ENCODE results near the gene PXK.

Gene PXK

GRCh38 chr3:58298190-58298589 lies 34.5 kb upstream of the PXK start:
- Histone ChIP-seq H3K27ac (ENCODE audit: low read depth, low read length) (no peak overlapping the region), H3K36me3 (ENCODE audit: insufficient read depth, low read length) (no peaks in the 10 kb centered on the region), H3K4me1 (ENCODE audit: insufficient read depth, low read length) (no peaks in the 10 kb centered on the region), H3K9me3 (ENCODE audit: low read length) (no peaks in the 10 kb centered on the region), H3K9ac (ENCODE audit: low read length) (no peak overlapping the region), H3K27me3 (ENCODE audit: control insufficient read depth in 1 of 2, insufficient read depth in 2 of 2, low read length in 2 of 2) (no peaks in the 10 kb centered on the region), H3K4me3 (ENCODE audit: low read depth in 1 of 2, low read length in 2 of 2) (no peak overlapping the region)

GRCh38 chr3:58299075-58299474 lies 33.6 kb upstream of the PXK start:
- H3K4me1 ChIP-seq (ENCODE audit: insufficient read depth, low read length) = no peaks in the 10 kb centered on the region
- no peaks in the 10 kb centered on the region for H3K36me3 ChIP-seq (ENCODE audit: insufficient read depth, low read length)
- H3K4me3 ChIP-seq (ENCODE audit: low read depth in 1 of 2, low read length in 2 of 2) = no peak overlapping the region
- no peak overlapping the region for H3K9ac ChIP-seq (ENCODE audit: low read length)
- no peaks in the 10 kb centered on the region for H3K27me3 ChIP-seq (ENCODE audit: control insufficient read depth in 1 of 2, insufficient read depth in 2 of 2, low read length in 2 of 2)
- no peak overlapping the region for H3K27ac ChIP-seq (ENCODE audit: low read depth, low read length)
- no peaks in the 10 kb centered on the region for H3K9me3 ChIP-seq (ENCODE audit: low read length)

- H3K9ac ChIP-seq (ENCODE audit: low read length) = no peak overlapping the region
Observed at GRCh38 chr3:58299839-58300516, 32.7 kb upstream of the PXK start.

GRCh38 chr3:58305882-58306711 lies 26.6 kb upstream of the PXK start, which contains the start of the genes HTD2 and RPP14:
TSS of gene HTD2 (plus strand) at chr3:58306520. CDS start at chr3:58317614, 11,094 bp downstream.
TSS of gene RPP14 (plus strand) at chr3:58306245. CDS start at chr3:58310330, 4,085 bp downstream.
- Histone ChIP-seq H3K9ac (ENCODE audit: low read length) (peak within 1 kb of the TSS; percentile 99), H3K4me3 (ENCODE audit: low read depth in 1 of 2, low read length in 2 of 2) (peak within 1 kb of the TSS; percentile 93 to 99)

More at GRCh38 chr3:58299839-58300516, 32.7 kb upstream of the PXK start:
- no peaks in the 10 kb centered on the region for H3K4me1 ChIP-seq (ENCODE audit: insufficient read depth, low read length)
- no peak overlapping the region for H3K27ac ChIP-seq (ENCODE audit: low read depth, low read length)
- H3K4me3 ChIP-seq (ENCODE audit: low read depth in 1 of 2, low read length in 2 of 2) = no peak overlapping the region
- H3K36me3 ChIP-seq (ENCODE audit: insufficient read depth, low read length) = no peaks in the 10 kb centered on the region
- H3K9me3 ChIP-seq (ENCODE audit: low read length) = no peaks in the 10 kb centered on the region
- no peaks in the 10 kb centered on the region for H3K27me3 ChIP-seq (ENCODE audit: control insufficient read depth in 1 of 2, insufficient read depth in 2 of 2, low read length in 2 of 2)

GRCh38 chr3:58307639-58308215 lies 25.0 kb upstream of the PXK start:
- Histone ChIP-seq H3K9ac (ENCODE audit: low read length) (peak overlapping the region; percentile 99), H3K4me3 (ENCODE audit: low read depth in 1 of 2, low read length in 2 of 2) (peak overlapping the region; percentile 93 to 99), H3K36me3 (ENCODE audit: insufficient read depth, low read length) (peaks cover 32% of the 10 kb centered on the region), H3K4me1 (ENCODE audit: insufficient read depth, low read length) (peaks cover 23% of the 10 kb centered on the region), H3K27me3 (ENCODE audit: control insufficient read depth in 1 of 2, insufficient read depth in 2 of 2, low read length in 2 of 2) (no peaks in the 10 kb centered on the region), H3K27ac (ENCODE audit: low read depth, low read length) (peak overlapping the region; percentile 95), H3K9me3 (ENCODE audit: low read length) (no peaks in the 10 kb centered on the region)

More at GRCh38 chr3:58305882-58306711, 26.6 kb upstream of the PXK start, which contains the start of the genes HTD2 and RPP14:
- Histone ChIP-seq H3K36me3 (ENCODE audit: insufficient read depth, low read length) (peaks cover 19% of the 10 kb centered on the region), H3K4me1 (ENCODE audit: insufficient read depth, low read length) (peaks cover 23% of the 10 kb centered on the region), H3K9me3 (ENCODE audit: low read length) (no peaks in the 10 kb centered on the region), H3K27me3 (ENCODE audit: control insufficient read depth in 1 of 2, insufficient read depth in 2 of 2, low read length in 2 of 2) (no peaks in the 10 kb centered on the region), H3K27ac (ENCODE audit: low read depth, low read length) (peak within 1 kb of the TSS; percentile 95)

- peaks cover 23% of the 10 kb centered on the region for H3K4me1 ChIP-seq (ENCODE audit: insufficient read depth, low read length)
- no peaks in the 10 kb centered on the region for H3K27me3 ChIP-seq (ENCODE audit: control insufficient read depth in 1 of 2, insufficient read depth in 2 of 2, low read length in 2 of 2)
- peak overlapping the region; percentile 50 for H3K27ac ChIP-seq (ENCODE audit: low read depth, low read length)
- H3K4me3 ChIP-seq (ENCODE audit: low read depth in 1 of 2, low read length in 2 of 2) = peak overlapping the region in 1 of 2 donors; percentile 99
- peaks cover 40% of the 10 kb centered on the region for H3K36me3 ChIP-seq (ENCODE audit: insufficient read depth, low read length)
- H3K9ac ChIP-seq (ENCODE audit: low read length) = no peak overlapping the region
- H3K9me3 ChIP-seq (ENCODE audit: low read length) = no peaks in the 10 kb centered on the region
Observed at GRCh38 chr3:58308728-58309127, 24.0 kb upstream of the PXK start.

- Histone ChIP-seq H3K27ac (ENCODE audit: low read depth, low read length) (no peak overlapping the region), H3K4me3 (ENCODE audit: low read depth in 1 of 2, low read length in 2 of 2) (no peak overlapping the region), H3K27me3 (ENCODE audit: control insufficient read depth in 1 of 2, insufficient read depth in 2 of 2, low read length in 2 of 2) (no peaks in the 10 kb centered on the region), H3K36me3 (ENCODE audit: insufficient read depth, low read length) (peaks cover 40% of the 10 kb centered on the region), H3K4me1 (ENCODE audit: insufficient read depth, low read length) (peaks cover 3% of the 10 kb centered on the region), H3K9me3 (ENCODE audit: low read length) (no peaks in the 10 kb centered on the region), H3K9ac (ENCODE audit: low read length) (no peak overlapping the region)
Observed at GRCh38 chr3:58317811-58318210, 14.9 kb upstream of the PXK start.

- Histone ChIP-seq H3K9ac (ENCODE audit: low read length) (no peak overlapping the region), H3K4me3 (ENCODE audit: low read depth in 1 of 2, low read length in 2 of 2) (no peak overlapping the region), H3K27ac (ENCODE audit: low read depth, low read length) (no peak overlapping the region), H3K4me1 (ENCODE audit: insufficient read depth, low read length) (peaks cover 11% of the 10 kb centered on the region), H3K36me3 (ENCODE audit: insufficient read depth, low read length) (peaks cover 23% of the 10 kb centered on the region), H3K9me3 (ENCODE audit: low read length) (no peaks in the 10 kb centered on the region), H3K27me3 (ENCODE audit: control insufficient read depth in 1 of 2, insufficient read depth in 2 of 2, low read length in 2 of 2) (no peaks in the 10 kb centered on the region)
Observed at GRCh38 chr3:58321791-58322190, 10.9 kb upstream of the PXK start.

- H3K4me3 ChIP-seq (ENCODE audit: low read depth in 1 of 2, low read length in 2 of 2) = no peak overlapping the region
- no peaks in the 10 kb centered on the region for H3K9me3 ChIP-seq (ENCODE audit: low read length)
- no peak overlapping the region for H3K27ac ChIP-seq (ENCODE audit: low read depth, low read length)
- H3K36me3 ChIP-seq (ENCODE audit: insufficient read depth, low read length) = peaks cover 13% of the 10 kb centered on the region
- H3K27me3 ChIP-seq (ENCODE audit: control insufficient read depth in 1 of 2, insufficient read depth in 2 of 2, low read length in 2 of 2) = no peaks in the 10 kb centered on the region
- H3K9ac ChIP-seq (ENCODE audit: low read length) = no peak overlapping the region
- peaks cover 11% of the 10 kb centered on the region for H3K4me1 ChIP-seq (ENCODE audit: insufficient read depth, low read length)
Observed at GRCh38 chr3:58322793-58323192, 9.9 kb upstream of the PXK start.

GRCh38 chr3:58323529-58324390 lies 8.9 kb upstream of the PXK start:
- Histone ChIP-seq H3K9ac (ENCODE audit: low read length) (no peak overlapping the region), H3K4me1 (ENCODE audit: insufficient read depth, low read length) (peaks cover 11% of the 10 kb centered on the region), H3K36me3 (ENCODE audit: insufficient read depth, low read length) (peaks cover 5% of the 10 kb centered on the region), H3K27ac (ENCODE audit: low read depth, low read length) (no peak overlapping the region), H3K27me3 (ENCODE audit: control insufficient read depth in 1 of 2, insufficient read depth in 2 of 2, low read length in 2 of 2) (no peaks in the 10 kb centered on the region), H3K9me3 (ENCODE audit: low read length) (no peaks in the 10 kb centered on the region), H3K4me3 (ENCODE audit: low read depth in 1 of 2, low read length in 2 of 2) (no peak overlapping the region)

All from muscle layer of colon (tissue), 2 donors.